HCT116 (cell line): Measurements from ENCODE around the gene KANSL1. TPM values are rescaled to one million over a fixed set of nuclear protein-coding genes. Genes with fewer than 3 reads are reported as not detected.
A peak's percentile ranks its signal among the peaks of the same experiment; 100 is the strongest.

ENCODE experiments used
- ATAC-seq: fragments of 200-7000 bp; cut with Tn5 transposase; 2 replicates; pipeline ENCODE4 v1.9.1; 2020; ENCODE audit warnings: mild to moderate bottlenecking, moderate library complexity
- BruUV-seq: library from RNA; stranded (reverse); fragments of 400-500 nt; replicated peaks from 2 replicates; lab custom pipeline; 2021; lab: Mats Ljungman, UMichigan
- CTCF ChIA-PET: fragments of 300-600 bp; sonication (Branson Sonifier 250); formaldehyde crosslinking; loops from one replicate; lab custom pipeline; 2021; ENCODE audit warnings: antibody characterized with exemption; lab: Charles Lee
- POLR2A ChIA-PET: fragments of 300-600, 350-600 bp; sonication (Branson Sonifier 250); formaldehyde crosslinking; loops from one replicate; lab custom pipeline; 2021; ENCODE audit warnings: antibody characterized with exemption; lab: Charles Lee
- RAD21 ChIA-PET, 2 experiments: fragments of 300-600 bp; sonication (Branson Sonifier 250); formaldehyde crosslinking; loops; one replicate each; lab custom pipeline; 2023; ENCODE audit warnings: low total read pairs in 2 of 2; ENCODE audit not compliant: uncharacterized antibody in 2 of 2, unreplicated experiment in 2 of 2, low non-redundant PET in 1 of 2; lab: Charles Lee
- DNase-seq: peaks from one replicate; pipeline ENCODE4 v3.0.0-alpha.2; 2010; ENCODE audit warnings: low read depth, low spot score
- H2AFZ ChIP-seq: fragments of 200-600 bp; shearing (Covaris generic), sonication (generic); 2 replicates; pipeline ENCODE4 v1.6.1; 2017; ENCODE audit warnings: low read depth, mixed run types, mixed read lengths, antibody characterized with exemption, low read length; ENCODE audit not compliant: poor library complexity, severe bottlenecking
- H3K27ac ChIP-seq: 2 replicates; pipeline ENCODE4 v1.5.1; 2012; ENCODE audit warnings: low read depth, low read length
- H3K27me3 ChIP-seq: fragments of 200-600 bp; sonication (generic); 2 replicates; pipeline ENCODE4 v1.6.1; 2016; ENCODE audit warnings: mixed run types, low read length, mixed read lengths; ENCODE audit not compliant: insufficient read depth
- H3K36me3 ChIP-seq, 2 experiments: fragments of 200-500 bp in 1 of 2; fragments of 200-600 bp in 1 of 2; sonication (Bioruptor generic) in 1 of 2; sonication (generic) in 1 of 2; 2 replicates each; pipeline versions ENCODE4 v1.5.1 to v1.6.1; 2014 to 2016; ENCODE audit warnings: low read length in 2 of 2, inconsistent platforms in 1 of 2, mixed read lengths in 1 of 2, mixed run types in 1 of 2; ENCODE audit not compliant: insufficient read depth in 2 of 2, control insufficient read depth in 1 of 2
- H3K4me1 ChIP-seq, 2 experiments: fragments of 200-600 bp in 1 of 2; sonication (generic) in 1 of 2; 2 replicates each; pipeline versions ENCODE4 v1.5.1 to v1.6.1; 2012 to 2017; ENCODE audit warnings: low read length in 2 of 2, inconsistent platforms in 1 of 2, mild to moderate bottlenecking in 1 of 2, mixed read lengths in 1 of 2, mixed run types in 1 of 2, moderate library complexity in 1 of 2; ENCODE audit not compliant: insufficient read depth in 2 of 2, control insufficient read depth in 1 of 2
- H3K4me2 ChIP-seq: fragments of 200-600 bp; sonication (generic); 2 replicates; pipeline ENCODE4 v1.6.1; 2017; ENCODE audit warnings: mixed run types, low read length, mixed read lengths
- H3K4me3 ChIP-seq, 2 experiments: fragments of 200-600 bp in 1 of 2; sonication (generic) in 1 of 2; replicated peaks in 1 of 2; 2 replicates each; pipeline ENCODE4 v1.5.1; 2011 to 2016; ENCODE audit warnings: low read length in 2 of 2, control low read depth in 1 of 2, low read depth in 1 of 2, mild to moderate bottlenecking in 1 of 2, mixed read lengths in 1 of 2, mixed run types in 1 of 2
- H3K79me2 ChIP-seq: fragments of 200-600 bp; sonication (generic); 2 replicates; pipeline ENCODE4 v1.6.1; 2017; ENCODE audit warnings: mild to moderate bottlenecking, mixed run types, low read length, moderate library complexity, mixed read lengths; ENCODE audit not compliant: insufficient read depth
- H3K9ac ChIP-seq: fragments of 200-600 bp; sonication (generic); 2 replicates; pipeline ENCODE4 v1.6.1; 2016; ENCODE audit warnings: low read length, mixed read lengths
- H3K9me2 ChIP-seq: fragments of 200-600 bp; sonication (generic), shearing (Covaris generic); 2 replicates; pipeline ENCODE4 v1.6.1; 2017; ENCODE audit warnings: mixed run types, mild to moderate bottlenecking, moderate library complexity; ENCODE audit not compliant: insufficient read depth
- H3K9me3 ChIP-seq, 2 experiments: fragments of 200-500 bp in 1 of 2; fragments of 200-600 bp in 1 of 2; sonication (Bioruptor generic) in 1 of 2; sonication (generic) in 1 of 2; 2 replicates each; pipeline ENCODE4 v1.6.1; 2014 to 2017; ENCODE audit warnings: low read length in 2 of 2, mixed read lengths in 2 of 2, inconsistent platforms in 1 of 2, low read depth in 1 of 2, mild to moderate bottlenecking in 1 of 2, mixed run types in 1 of 2, moderate library complexity in 1 of 2; ENCODE audit not compliant: control insufficient read depth in 1 of 2, insufficient read depth in 1 of 2
- H4K20me1 ChIP-seq: fragments of 200-600 bp; sonication (generic), shearing (Covaris generic); 2 replicates; pipeline ENCODE4 v1.6.1; 2017; ENCODE audit warnings: mixed run types, mild to moderate bottlenecking, moderate library complexity; ENCODE audit not compliant: insufficient read depth
- CBX3 ChIP-seq: IDR thresholded peaks from 2 replicates; pipeline ENCODE4 v1.6.1; 2012; ENCODE audit warnings: low read depth
- CTCF ChIP-seq, 3 experiments: fragments of 200-600 bp in 1 of 3; sonication (generic) in 1 of 3; IDR thresholded peaks in 2 of 3; conservative IDR thresholded peaks in 1 of 3; 2 replicates each; pipeline ENCODE4 v1.5.1; 2012 to 2017; ENCODE audit warnings: low read depth in 2 of 3, low read length in 2 of 3, antibody characterized with exemption in 1 of 3, borderline replicate concordance in 1 of 3, control low read depth in 1 of 3, mild to moderate bottlenecking in 1 of 3, mixed read lengths in 1 of 3, mixed run types in 1 of 3, moderate library complexity in 1 of 3; ENCODE audit not compliant: insufficient read depth in 1 of 3
- POLR2AphosphoS5 ChIP-seq: IDR thresholded peaks from 2 replicates; pipeline ENCODE4 v1.6.1; 2011; ENCODE audit warnings: mild to moderate bottlenecking, low read depth, low read length, moderate library complexity
- RAD21 ChIP-seq: IDR thresholded peaks from 2 replicates; pipeline ENCODE4 v1.6.1; 2012; ENCODE audit warnings: low read depth, mild to moderate bottlenecking
- SIN3A ChIP-seq: IDR thresholded peaks from 2 replicates; pipeline ENCODE4 v1.6.1; 2012; ENCODE audit warnings: low read depth
- SP1 ChIP-seq: IDR thresholded peaks from 2 replicates; pipeline ENCODE4 v1.6.1; 2012; ENCODE audit warnings: low read depth
- SRF ChIP-seq: IDR thresholded peaks from 2 replicates; pipeline ENCODE4 v1.6.1; 2012; ENCODE audit warnings: low read depth
- TCF7L2 ChIP-seq: IDR thresholded peaks from 2 replicates; pipeline ENCODE4 v1.7.0; 2011; ENCODE audit warnings: borderline replicate concordance, inconsistent platforms; ENCODE audit not compliant: insufficient read depth, insufficient read length; ENCODE audit errors: extremely low read depth
- ZBTB33 ChIP-seq: IDR thresholded peaks from 2 replicates; pipeline ENCODE4 v1.6.1; 2011; ENCODE audit warnings: mild to moderate bottlenecking, low read length, moderate library complexity; ENCODE audit not compliant: insufficient replicate concordance; ENCODE audit errors: extremely low read depth
- ZNF274 ChIP-seq: fragments of 200-500 bp; sonication (Bioruptor generic); IDR thresholded peaks from 2 replicates; pipeline ENCODE4 v1.6.1; 2014; ENCODE audit warnings: mild to moderate bottlenecking, low read depth, low read length, inconsistent platforms
- intact Hi-C: fragments of 100-400 bp; cut with micrococcal nuclease; formaldehyde crosslinking; loops from 2 replicates; pipeline ENCODE4 v1.10.0; 2022
- total RNA-seq: library from RNA; stranded (reverse); gene quantifications from one replicate; pipeline ENCODE4 v1.2.1, GENCODE V29; 2021; ENCODE audit not compliant: unreplicated experiment

KANSL1 gene
- total RNA-seq, 1 experiment from 2014 or later: 77.5 TPM

DNA sequence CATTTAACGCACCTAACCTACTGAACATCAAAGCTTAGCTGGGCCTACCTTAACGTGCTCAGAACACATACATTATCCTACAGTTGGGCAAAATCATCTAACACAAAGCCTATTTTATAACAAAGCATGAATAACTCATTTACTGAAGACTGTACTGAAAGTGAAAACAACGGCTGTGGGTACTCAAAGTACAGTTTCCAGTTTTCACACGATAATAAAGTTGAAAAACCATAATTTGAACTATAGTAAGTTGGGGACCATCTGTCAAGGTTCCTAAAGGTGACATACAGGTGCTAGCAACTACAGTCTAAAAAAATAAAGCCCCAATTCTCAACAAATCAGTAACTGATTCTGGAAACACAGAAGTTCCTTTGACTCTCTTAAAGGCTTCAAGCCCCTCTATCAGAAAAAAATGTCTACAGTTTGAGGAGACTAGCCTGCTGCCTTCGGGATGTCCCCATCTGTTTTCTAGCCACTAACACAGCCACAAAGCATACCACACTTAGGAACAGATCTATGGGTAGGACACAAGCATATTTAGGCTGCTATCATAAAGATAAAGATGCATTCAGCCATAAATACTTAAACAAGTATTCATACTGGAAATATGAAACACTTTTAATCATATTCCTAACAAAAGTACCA, 71.3 kb downstream of the KANSL1 start:
- no TSS peak for BruUV-seq
- DNase-seq: no peak
- no peak for ATAC-seq
- RAD21 ChIA-PET: no interaction called here
- CTCF ChIA-PET: no interaction called here
- no peak overlapping the region for H3K4me3 ChIP-seq
- no peak overlapping the region for H3K4me2 ChIP-seq
- intact Hi-C loops: no loop called here
- H2AFZ ChIP-seq: no peak overlapping the region
- no peaks in the 10 kb centered on the region for H3K4me1 ChIP-seq
- TF ChIP-seq SP1 (no peak), CBX3 (no peak), SRF (no peak), CTCF (IDR thresholded peaks at IDR 0.05 in 2 of 3, conservative IDR thresholded peaks at IDR 0.05 in 1 of 3; ENCODE audit: borderline replicate concordance in 1 of 3, insufficient read depth in 1 of 3, low read depth in 2 of 3, low read length in 2 of 3) (no peak), RAD21 (no peak), SIN3A (no peak)
- TF ChIP-seq, all 23 proteins: peak for 0
- peaks cover 74% of the 10 kb centered on the region for H4K20me1 ChIP-seq
- no peak overlapping the region for H3K27ac ChIP-seq
- peaks cover 98% of the 10 kb centered on the region for H3K79me2 ChIP-seq
- no peaks in the 10 kb centered on the region for H3K36me3 ChIP-seq
- no peaks in the 10 kb centered on the region for H3K9me3 ChIP-seq
- no peak overlapping the region for H3K9ac ChIP-seq
- H3K9me2 ChIP-seq: no peaks in the 10 kb centered on the region
- POLR2A ChIA-PET: no interaction called here
- H3K27me3 ChIP-seq: no peaks in the 10 kb centered on the region

- H3K9ac ChIP-seq: no peak overlapping the region
- POLR2A ChIA-PET: no interaction called here
- BruUV-seq: no TSS peak
- H2AFZ ChIP-seq: no peak overlapping the region
- intact Hi-C loops: no loop called here
- peaks cover 98% of the 10 kb centered on the region for H3K79me2 ChIP-seq
- RAD21 ChIA-PET: no interaction called here
- no peaks in the 10 kb centered on the region for H3K4me1 ChIP-seq
- no peaks in the 10 kb centered on the region for H3K9me3 ChIP-seq
- no peak for TF ChIP-seq SIN3A
- TF ChIP-seq ZBTB33: no peak
- TF ChIP-seq ZNF274: no peak
- peak; percentile 26; the same call in 1 of the 2 replicates for TF ChIP-seq POLR2AphosphoS5
- TF ChIP-seq TCF7L2: no peak
- no peak overlapping the region for H3K4me2 ChIP-seq
- CTCF ChIA-PET: no interaction called here
- H3K27me3 ChIP-seq: no peaks in the 10 kb centered on the region
- no peaks in the 10 kb centered on the region for H3K9me2 ChIP-seq
- H4K20me1 ChIP-seq: peaks cover 73% of the 10 kb centered on the region
- H3K36me3 ChIP-seq: no peaks in the 10 kb centered on the region
- ATAC-seq (no peak), DNase-seq (no peak)
- no peak overlapping the region for H3K27ac ChIP-seq
- no peak overlapping the region for H3K4me3 ChIP-seq
Observed at GRCh38 chr17:46121165-46121764, 72.0 kb downstream of the KANSL1 start.
